Measurements from ENCODE around the gene ABLIM2. TPM values are rescaled to one million over a fixed set of nuclear protein-coding genes. Genes with fewer than 3 reads are reported as not detected.

Gene ABLIM2
- total and polyA plus RNA-seq, 2 donors (not counting 1 experiment from before 2014, with no cell fraction given), result 3.3 to 79.0 TPM

DNA sequence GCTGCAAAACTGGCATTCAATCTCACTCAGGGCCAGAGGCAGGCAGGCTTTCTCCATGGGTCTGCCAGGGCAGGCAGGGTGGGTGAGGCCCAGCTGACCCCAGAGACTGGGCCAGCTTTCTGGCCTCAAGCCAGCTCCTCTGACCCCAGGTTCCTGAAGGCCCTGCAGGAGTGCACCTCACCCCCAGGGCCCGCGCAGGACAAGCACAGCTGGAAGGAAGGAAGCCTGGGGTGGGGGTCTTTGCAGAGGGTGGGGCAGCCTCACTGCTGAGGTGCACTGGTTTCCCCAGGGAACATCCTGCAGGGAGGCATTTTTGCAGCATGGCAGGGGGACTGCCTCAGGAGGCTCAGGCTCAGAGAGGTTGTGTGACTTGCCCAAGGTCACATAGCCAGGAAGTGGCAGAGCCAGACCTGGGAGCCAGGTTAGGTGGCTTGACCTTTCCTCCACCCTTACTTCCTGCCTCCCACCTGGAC is 187.4 kb downstream of the ABLIM2 start:
- TF ChIP-seq EZH2 (IDR thresholded peaks at IDR 0.05; ENCODE audit: borderline replicate concordance, insufficient read depth, low read depth, low read length, poor library complexity, severe bottlenecking), result no peak
- TF ChIP-seq, protein P1, sequence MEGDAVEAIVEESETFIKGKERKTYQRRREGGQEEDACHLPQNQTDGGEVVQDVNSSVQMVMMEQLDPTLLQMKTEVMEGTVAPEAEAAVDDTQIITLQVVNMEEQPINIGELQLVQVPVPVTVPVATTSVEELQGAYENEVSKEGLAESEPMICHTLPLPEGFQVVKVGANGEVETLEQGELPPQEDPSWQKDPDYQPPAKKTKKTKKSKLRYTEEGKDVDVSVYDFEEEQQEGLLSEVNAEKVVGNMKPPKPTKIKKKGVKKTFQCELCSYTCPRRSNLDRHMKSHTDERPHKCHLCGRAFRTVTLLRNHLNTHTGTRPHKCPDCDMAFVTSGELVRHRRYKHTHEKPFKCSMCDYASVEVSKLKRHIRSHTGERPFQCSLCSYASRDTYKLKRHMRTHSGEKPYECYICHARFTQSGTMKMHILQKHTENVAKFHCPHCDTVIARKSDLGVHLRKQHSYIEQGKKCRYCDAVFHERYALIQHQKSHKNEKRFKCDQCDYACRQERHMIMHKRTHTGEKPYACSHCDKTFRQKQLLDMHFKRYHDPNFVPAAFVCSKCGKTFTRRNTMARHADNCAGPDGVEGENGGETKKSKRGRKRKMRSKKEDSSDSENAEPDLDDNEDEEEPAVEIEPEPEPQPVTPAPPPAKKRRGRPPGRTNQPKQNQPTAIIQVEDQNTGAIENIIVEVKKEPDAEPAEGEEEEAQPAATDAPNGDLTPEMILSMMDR (IDR thresholded peaks at IDR 0.05), result no peak
- ChIA-PET CTCF (no interaction called here), POLR2A (no interaction called here)
- no peak overlapping the region for H3K4me3 ChIP-seq (ENCODE audit: control extremely low read depth in 1 of 5, extremely low read depth in 1 of 5, insufficient read depth in 1 of 5, low read depth in 2 of 5, low read length in 4 of 5)
- 50% methylated on average over 2 of the region's 2 CpGs for WGBS (ENCODE audit: insufficient coverage)
- ATAC-seq (ENCODE audit: low read depth), result no peak
- Mint-ChIP-seq H3K9me3 (ENCODE audit: insufficient read depth) (no peaks in the 10 kb centered on the region), H3K4me1 (peaks cover 9% of the 10 kb centered on the region), H3K4me3 (no peak overlapping the region), H3K27me3 (peaks cover 13% of the 10 kb centered on the region), H3K27ac (no peak overlapping the region)
- no peak overlapping the region for H3K27ac ChIP-seq (ENCODE audit: low read length in 2 of 2)
- no peak for DNase-seq
- no peak overlapping the region for H3K4me2 ChIP-seq (replicated peaks; ENCODE audit: low read depth, low read length, poor library complexity, severe bottlenecking)
- no peaks in the 10 kb centered on the region for H3K36me3 ChIP-seq (replicated peaks in 1 of 2; ENCODE audit: control extremely low read depth in 1 of 2, control insufficient read depth in 1 of 2, extremely low read depth in 1 of 2, insufficient read depth in 2 of 2, low read length in 1 of 2)
- H3K9me3 ChIP-seq (ENCODE audit: control extremely low read depth in 1 of 3, control insufficient read depth in 2 of 3, insufficient read depth in 1 of 3, low read length in 2 of 3), result peaks cover 0 to 3% (median 0%) of the 10 kb centered on the region in 3 donors
- peaks cover 0 to 2% (median 0%) of the 10 kb centered on the region in 4 experiments for H3K27me3 ChIP-seq (replicated peaks in 1 of 4; ENCODE audit: control extremely low read depth in 1 of 4, control insufficient read depth in 3 of 4, insufficient read depth in 4 of 4, low read length in 3 of 4)
- intact Hi-C loops (cut with micrococcal nuclease), result no loop called here
- H4K20me1 ChIP-seq (ENCODE audit: control insufficient read depth, insufficient read depth, low read length, poor library complexity, severe bottlenecking), result no peaks in the 10 kb centered on the region
- H2AFZ ChIP-seq (ENCODE audit: insufficient read depth, low read depth, low read length, poor library complexity, severe bottlenecking), result no peak overlapping the region
- no peaks in the 10 kb centered on the region for H3K4me1 ChIP-seq (ENCODE audit: control insufficient read depth in 2 of 2, insufficient read depth in 2 of 2, low read length in 2 of 2)
- no peaks in the 10 kb centered on the region for H3K79me2 ChIP-seq (ENCODE audit: control insufficient read depth, insufficient read depth, low read length)
- no peak overlapping the region for H3K9ac ChIP-seq (ENCODE audit: low read length)

DNA sequence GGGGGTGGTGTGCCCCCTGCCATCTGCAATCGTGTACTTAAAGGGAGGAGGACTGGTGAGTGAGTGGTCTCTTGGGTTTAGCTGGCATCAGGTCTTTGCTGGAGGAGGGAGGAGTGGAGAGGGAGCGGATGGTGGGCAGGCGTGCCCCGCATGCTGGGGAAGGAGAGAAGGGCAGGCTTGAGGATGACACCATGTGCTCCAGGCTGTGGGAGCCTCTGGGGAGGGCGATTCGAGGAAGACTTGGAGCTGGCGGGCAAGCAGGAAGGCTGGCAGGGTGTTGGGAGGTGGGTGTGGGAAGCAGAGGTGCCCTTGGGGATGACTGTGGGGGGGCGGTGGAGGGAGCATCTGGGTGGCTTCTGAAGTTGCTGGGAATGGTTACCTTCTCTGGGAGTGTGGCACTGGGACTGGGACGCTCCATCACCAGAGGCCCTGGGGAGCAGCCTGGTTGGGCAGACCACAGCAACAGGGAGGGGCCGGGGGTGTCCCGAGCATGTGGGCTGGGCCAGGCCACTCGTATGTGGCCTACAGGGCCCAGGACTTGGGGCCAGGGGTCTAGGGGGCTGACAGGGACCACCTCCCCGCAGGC is 188.2 kb downstream of the ABLIM2 start:
- Histone ChIP-seq H4K20me1 (ENCODE audit: control insufficient read depth, insufficient read depth, low read length, poor library complexity, severe bottlenecking) (no peaks in the 10 kb centered on the region), H3K79me2 (ENCODE audit: control insufficient read depth, insufficient read depth, low read length) (no peaks in the 10 kb centered on the region), H3K9me3 (ENCODE audit: control extremely low read depth in 1 of 3, control insufficient read depth in 2 of 3, insufficient read depth in 1 of 3, low read length in 2 of 3) (peaks cover 0 to 3% (median 0%) of the 10 kb centered on the region in 3 donors), H3K36me3 (replicated peaks in 1 of 2; ENCODE audit: control extremely low read depth in 1 of 2, control insufficient read depth in 1 of 2, extremely low read depth in 1 of 2, insufficient read depth in 2 of 2, low read length in 1 of 2) (no peaks in the 10 kb centered on the region), H2AFZ (ENCODE audit: insufficient read depth, low read depth, low read length, poor library complexity, severe bottlenecking) (peak overlapping the region; percentile 49), H3K27me3 (replicated peaks in 1 of 4; ENCODE audit: control extremely low read depth in 1 of 4, control insufficient read depth in 3 of 4, insufficient read depth in 4 of 4, low read length in 3 of 4) (peaks cover 0 to 2% (median 0%) of the 10 kb centered on the region in 4 experiments), H3K9ac (ENCODE audit: low read length) (no peak overlapping the region), H3K27ac (ENCODE audit: low read length in 2 of 2) (no peak overlapping the region), H3K4me1 (ENCODE audit: control insufficient read depth in 2 of 2, insufficient read depth in 2 of 2, low read length in 2 of 2) (no peaks in the 10 kb centered on the region), H3K4me3 (ENCODE audit: control extremely low read depth in 1 of 5, extremely low read depth in 1 of 5, insufficient read depth in 1 of 5, low read depth in 2 of 5, low read length in 4 of 5) (no peak overlapping the region), H3K4me2 (replicated peaks; ENCODE audit: low read depth, low read length, poor library complexity, severe bottlenecking) (no peak overlapping the region)
- ATAC-seq (ENCODE audit: low read depth), result no peak
- Mint-ChIP-seq H3K4me3 (no peak overlapping the region), H3K9me3 (ENCODE audit: insufficient read depth) (no peaks in the 10 kb centered on the region), H3K27me3 (peaks cover 13% of the 10 kb centered on the region), H3K27ac (no peak overlapping the region), H3K4me1 (peaks cover 9% of the 10 kb centered on the region)
- TF ChIP-seq, protein P1 (IDR thresholded peaks at IDR 0.05), result no peak
- TF ChIP-seq EZH2 (IDR thresholded peaks at IDR 0.05; ENCODE audit: borderline replicate concordance, insufficient read depth, low read depth, low read length, poor library complexity, severe bottlenecking), result no peak
- DNase-seq, result no peak
- WGBS (ENCODE audit: insufficient coverage), result 58% methylated on average over 13 of the region's 13 CpGs
- CTCF ChIA-PET, result no interaction called here
- POLR2A ChIA-PET, result no interaction called here
- intact Hi-C loops (cut with micrococcal nuclease), result no loop called here
